H1 (cell line): ENCODE data around the gene SLC25A53. TPM values are rescaled to one million over a fixed set of nuclear protein-coding genes. Genes with fewer than 3 reads are reported as not detected.
"Not testable (repeated sequence)": the region's sequence is repeated elsewhere in the genome, so short reads cannot be mapped to it uniquely, and the experiment has no call there.

Experiments used
- CTCF ChIA-PET: fragments of 300-600 bp; sonication (Branson Sonifier 250); formaldehyde crosslinking; loops from one replicate; lab custom pipeline; 2021; ENCODE audit not compliant: partially characterized antibody; lab: Charles Lee
- POLR2A ChIA-PET: fragments of 300-600 bp; sonication (Branson Sonifier 250); formaldehyde crosslinking; loops from one replicate; lab custom pipeline; 2021; ENCODE audit warnings: inconsistent platforms; ENCODE audit not compliant: partially characterized antibody; lab: Charles Lee
- DNase-seq, 2 experiments: peaks; one replicate each; pipeline versions ENCODE4 v3.0.0 to v3.0.0-alpha.2; 2010 to 2022; ENCODE audit warnings: low spot score in 2 of 2, low read depth in 1 of 2, mixed read lengths in 1 of 2
- FAIRE-seq: peaks from 2 replicates; lab custom pipeline; 2011; peaks lifted over from hg19 to GRCh38; lab: Jason Lieb, UNC
- H2AFZ ChIP-seq: 2 replicates; pipeline ENCODE4 v1.8.1; 2012; ENCODE audit warnings: low read length, inconsistent platforms
- H2AK5ac ChIP-seq: 2 replicates; pipeline ENCODE4 v1.6.1; 2013; ENCODE audit warnings: low read depth, low read length
- H2BK120ac ChIP-seq: replicated peaks from 2 replicates; pipeline ENCODE3; 2013; ENCODE audit warnings: low read depth, low read length, inconsistent platforms
- H2BK12ac ChIP-seq: 2 replicates; pipeline ENCODE4 v1.6.1; 2013; ENCODE audit warnings: low read depth, low read length
- H2BK15ac ChIP-seq: 2 replicates; pipeline ENCODE4 v1.6.1; 2013; ENCODE audit warnings: low read length
- H2BK20ac ChIP-seq: 2 replicates; pipeline ENCODE4 v1.6.1; 2013; ENCODE audit warnings: low read length
- H2BK5ac ChIP-seq: 2 replicates; pipeline ENCODE4 v1.6.1; 2013; ENCODE audit warnings: low read depth, low read length
- H3K14ac ChIP-seq: 2 replicates; pipeline ENCODE4 v1.6.1; 2013; ENCODE audit warnings: inconsistent platforms; ENCODE audit not compliant: insufficient read length
- H3K18ac ChIP-seq: 2 replicates; pipeline ENCODE4 v1.6.1; 2013; ENCODE audit warnings: low read length; ENCODE audit errors: extremely low read depth
- H3K23ac ChIP-seq: 2 replicates; pipeline ENCODE4 v1.6.1; 2013; ENCODE audit warnings: inconsistent platforms; ENCODE audit not compliant: insufficient read length
- H3K23me2 ChIP-seq: 2 replicates; pipeline ENCODE4 v1.6.1; 2013; ENCODE audit warnings: low read depth, low read length
- H3K27ac ChIP-seq: 2 replicates; pipeline ENCODE4 v1.6.1; 2011; ENCODE audit warnings: low read depth, low read length, inconsistent platforms
- H3K27me3 ChIP-seq, 4 experiments: replicated peaks in 1 of 4; 1 replicate in 1 of 4; 2 replicates in 3 of 4; pipeline versions ENCODE4 v1.6.1 to v1.8.1; 2011 to 2013; ENCODE audit warnings: low read length in 3 of 4, mild to moderate bottlenecking in 3 of 4, inconsistent platforms in 2 of 4, mixed read lengths in 2 of 4, moderate library complexity in 1 of 4; ENCODE audit not compliant: control insufficient read depth in 3 of 4, insufficient read depth in 3 of 4; ENCODE audit errors: extremely low read depth in 1 of 4
- H3K36me3 ChIP-seq, 4 experiments: 2 replicates each; pipeline versions ENCODE4 v1.6.1 to v1.8.1; 2011 to 2013; ENCODE audit warnings: mild to moderate bottlenecking in 4 of 4, low read length in 3 of 4, moderate library complexity in 2 of 4, control low read depth in 1 of 4, inconsistent platforms in 1 of 4; ENCODE audit not compliant: insufficient read depth in 4 of 4, control insufficient read depth in 2 of 4
- H3K4ac ChIP-seq: replicated peaks from 2 replicates; pipeline ENCODE3; 2013; ENCODE audit warnings: low read length, low read depth, mixed read lengths, inconsistent platforms; ENCODE audit not compliant: insufficient read length
- H3K4me1 ChIP-seq, 4 experiments: replicated peaks in 1 of 4; 1 replicate in 1 of 4; 2 replicates in 3 of 4; pipeline versions ENCODE4 v1.6.1 to v1.8.1; 2011 to 2013; ENCODE audit warnings: low read length in 3 of 4, inconsistent platforms in 2 of 4, mixed read lengths in 1 of 4; ENCODE audit not compliant: insufficient read depth in 4 of 4, control insufficient read depth in 3 of 4
- H3K4me2 ChIP-seq, 2 experiments: 2 replicates each; pipeline versions ENCODE4 v1.6.1 to v1.8.1; 2011 to 2013; ENCODE audit warnings: low read depth in 2 of 2, low read length in 2 of 2, control low read depth in 1 of 2, inconsistent platforms in 1 of 2, mild to moderate bottlenecking in 1 of 2; ENCODE audit not compliant: insufficient read depth in 1 of 2
- H3K4me3 ChIP-seq, 4 experiments: fragments of 200-600, 300-600 bp in 1 of 4; sonication (generic), shearing (Covaris generic), sonication (Bioruptor Twin) in 1 of 4; 2 replicates each; pipeline versions ENCODE4 v1.5.1 to v1.8.1; 2011 to 2016; ENCODE audit warnings: low read length in 4 of 4, low read depth in 3 of 4, control low read depth in 2 of 4, inconsistent platforms in 2 of 4, mild to moderate bottlenecking in 2 of 4, mixed read lengths in 1 of 4, moderate library complexity in 1 of 4; ENCODE audit not compliant: insufficient read depth in 2 of 4; ENCODE audit errors: extremely low read depth in 1 of 4
- H3K56ac ChIP-seq: replicated peaks from 2 replicates; pipeline ENCODE3; 2013; ENCODE audit warnings: low read depth, mild to moderate bottlenecking, mixed read lengths, low read length, inconsistent platforms; ENCODE audit not compliant: insufficient read length
- H3K79me1 ChIP-seq: 2 replicates; pipeline ENCODE4 v1.6.1; 2013; ENCODE audit warnings: low read depth, low read length, control low read depth
- H3K79me2 ChIP-seq, 2 experiments: 2 replicates each; pipeline versions ENCODE4 v1.6.1 to v1.8.1; 2012 to 2013; ENCODE audit warnings: low read length in 2 of 2, mild to moderate bottlenecking in 2 of 2, inconsistent platforms in 1 of 2; ENCODE audit not compliant: insufficient read depth in 2 of 2, control insufficient read depth in 1 of 2
- H3K9ac ChIP-seq, 4 experiments: replicated peaks in 1 of 4; 1 replicate in 1 of 4; 2 replicates in 3 of 4; pipeline versions ENCODE4 v1.6.1 to v1.8.1; 2011 to 2013; ENCODE audit warnings: low read depth in 3 of 4, low read length in 3 of 4, control low read depth in 2 of 4, mild to moderate bottlenecking in 2 of 4, moderate library complexity in 2 of 4, inconsistent platforms in 1 of 4; ENCODE audit errors: extremely low read depth in 1 of 4
- H3K9me3 ChIP-seq, 2 experiments: 2 replicates each; pipeline versions ENCODE4 v1.6.1 to v1.8.1; 2012 to 2013; ENCODE audit warnings: mild to moderate bottlenecking in 2 of 2, moderate library complexity in 2 of 2, control low read depth in 1 of 2, inconsistent platforms in 1 of 2, low read depth in 1 of 2, low read length in 1 of 2, mixed read lengths in 1 of 2; ENCODE audit not compliant: insufficient read depth in 2 of 2
- H4K20me1 ChIP-seq, 2 experiments: replicated peaks in 1 of 2; 2 replicates each; pipeline versions ENCODE3 to v1.8.1; 2011 to 2013; ENCODE audit warnings: inconsistent platforms in 2 of 2, low read length in 2 of 2, mild to moderate bottlenecking in 1 of 2; ENCODE audit not compliant: insufficient read depth in 2 of 2, control insufficient read depth in 1 of 2
- H4K5ac ChIP-seq: 2 replicates; pipeline ENCODE4 v1.6.1; 2013; ENCODE audit warnings: low read length, low read depth, mixed read lengths, inconsistent platforms; ENCODE audit not compliant: insufficient read length
- H4K8ac ChIP-seq: 2 replicates; pipeline ENCODE4 v1.8.0; 2013; ENCODE audit warnings: mild to moderate bottlenecking, moderate library complexity, low read length, inconsistent platforms; ENCODE audit not compliant: insufficient read depth; ENCODE audit errors: extremely low read depth
- H4K91ac ChIP-seq: replicated peaks from 2 replicates; pipeline ENCODE3; 2013; ENCODE audit warnings: low read length, mixed read lengths, inconsistent platforms; ENCODE audit not compliant: insufficient read length
- CBX8 ChIP-seq: fragments of 300-800, 300-1000 bp; sonication (generic); IDR thresholded peaks from 2 replicates; pipeline ENCODE4 v1.7.1; 2016; ENCODE audit warnings: low read depth, low read length, borderline replicate concordance
- POLR2AphosphoS5 ChIP-seq: IDR thresholded peaks from 2 replicates; pipeline ENCODE4 v1.6.1; 2011; ENCODE audit warnings: low read depth, low read length
- WGBS, 2 experiments: shearing (Covaris generic) in 1 of 2; methylation state at CpG; one replicate each; pipeline versions ENCODE4 v1.1.6 to v1.1.7; 2013 to 2015; ENCODE audit warnings: low lambda C conversion rate in 2 of 2, mixed read lengths in 2 of 2, inconsistent platforms in 1 of 2, low coverage in 1 of 2, missing lambda C conversion rate in 1 of 2; ENCODE audit not compliant: insufficient replicate concordance in 2 of 2, insufficient coverage in 1 of 2, insufficient read length in 1 of 2; ENCODE audit errors: extremely low coverage in 1 of 2, missing lambda C conversion rate in 1 of 2; 5-methylcytosine and 5-hydroxymethylcytosine counted together
- polyA plus RNA-seq, 7 experiments: library from polyadenylated mRNA; depleted of rRNA in 3 of 7; stranded (reverse) in 5 of 7; unstranded in 2 of 7; fragments of >200 nt in 5 of 7; fragments of 200-250 nt in 2 of 7; gene quantifications; 1 replicate in 5 of 7; 2 replicates in 1 of 7; 4 replicates in 1 of 7; pipeline versions ENCODE4 v1.2.1 to v1.2.3, GENCODE V29; 2011 to 2013; ENCODE audit warnings: missing spikeins in 2 of 7, mixed read lengths in 2 of 7
- total RNA-seq: library from RNA; stranded (reverse); fragmentation: NEBNext Ultra II Directional; extraction: Animal tissue kit (Norgen Biotek cat#: 25700); gene quantifications from 2 replicates; pipeline ENCODE4 v1.2.1, GENCODE V29; 2021

SLC25A53 gene
- total and polyA plus RNA-seq, 2 of the 8 experiments (the other 6 are each of a cell fraction or from before 2014, with no cell fraction given): 2.4 to 4.2 TPM

DNA sequence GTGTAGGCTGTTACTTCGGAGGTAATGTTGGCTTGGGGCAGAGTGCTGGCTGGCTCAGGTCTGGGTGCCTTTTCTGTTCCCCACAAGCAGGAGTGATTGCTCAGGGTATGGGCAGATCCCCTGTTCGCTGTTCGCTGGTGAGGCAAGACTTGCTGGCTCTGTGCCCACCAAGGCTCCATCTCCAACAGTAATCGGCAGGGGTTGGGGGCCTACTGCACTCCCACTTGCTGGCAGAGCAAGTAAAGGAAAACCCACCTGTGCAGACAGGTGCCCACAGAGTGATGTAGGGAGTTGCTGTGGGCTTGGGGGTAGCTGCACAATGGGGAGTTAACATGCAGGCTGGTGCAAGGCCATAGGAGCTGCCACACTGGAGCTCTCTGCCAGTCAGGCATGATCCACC is 72.7 kb downstream of the SLC25A53 start:
- H3K27ac ChIP-seq: no peak overlapping the region
- no peak overlapping the region for H3K14ac ChIP-seq
- no peak overlapping the region for H2AFZ ChIP-seq
- TF ChIP-seq CBX8: no peak
- TF ChIP-seq POLR2AphosphoS5: no peak
- no peak overlapping the region for H3K23ac ChIP-seq
- FAIRE-seq (no peak), DNase-seq (no peak)
- POLR2A ChIA-PET: no interaction called here
- H3K36me3 ChIP-seq: no peaks in the 10 kb centered on the region
- no peak overlapping the region for H4K5ac ChIP-seq
- H3K4me2 ChIP-seq: no peak overlapping the region
- H3K27me3 ChIP-seq: no peaks in the 10 kb centered on the region
- no peaks in the 10 kb centered on the region for H4K20me1 ChIP-seq
- H3K79me2 ChIP-seq: no peaks in the 10 kb centered on the region
- H4K91ac ChIP-seq: no peak overlapping the region
- H2BK5ac ChIP-seq: no peak overlapping the region
- H3K4me1 ChIP-seq: no peaks in the 10 kb centered on the region
- H3K23me2 ChIP-seq: no peaks in the 10 kb centered on the region
- no peak overlapping the region for H2BK15ac ChIP-seq
- H3K9me3 ChIP-seq: no peaks in the 10 kb centered on the region
- no peak overlapping the region for H4K8ac ChIP-seq
- H2BK20ac ChIP-seq: no peak overlapping the region
- H2BK12ac ChIP-seq: no peak overlapping the region
- CTCF ChIA-PET: no interaction called here
- H3K56ac ChIP-seq: no peak overlapping the region
- no peak overlapping the region for H2BK120ac ChIP-seq
- WGBS, 2 experiments: 86% methylated on average over 1 of the region's 4 CpGs; no CpG with 5 or more reads in 1 of the 2 experiments
- H3K79me1 ChIP-seq: no peaks in the 10 kb centered on the region
- H2AK5ac ChIP-seq: no peak overlapping the region
- no peak overlapping the region for H3K4ac ChIP-seq
- no peak overlapping the region for H3K4me3 ChIP-seq
- no peak overlapping the region for H3K18ac ChIP-seq
- no peak overlapping the region for H3K9ac ChIP-seq

DNA sequence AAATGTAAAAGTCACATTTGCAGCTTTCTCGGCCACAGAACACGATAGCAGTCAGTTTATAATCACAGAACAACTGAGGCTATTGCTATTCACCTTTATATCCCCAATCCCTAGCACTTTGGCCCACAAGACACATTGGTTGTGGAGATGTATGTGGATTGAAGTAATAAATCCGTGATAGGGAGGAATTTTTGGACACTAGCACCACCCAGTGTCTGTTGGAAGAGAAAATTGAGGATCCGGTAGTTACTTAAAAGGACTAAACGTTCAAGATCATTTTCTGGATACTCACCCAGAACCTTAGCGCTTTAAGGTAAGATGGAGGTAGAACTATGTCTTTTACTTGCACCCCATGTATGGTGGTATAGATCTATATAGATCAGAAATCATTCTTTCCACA is 79.0 kb downstream of the SLC25A53 start:
- H4K5ac ChIP-seq, H3K14ac ChIP-seq, H3K9ac ChIP-seq, H2AK5ac ChIP-seq, H4K91ac ChIP-seq, H3K4me3 ChIP-seq, H3K9me3 ChIP-seq, CTCF ChIA-PET, H3K18ac ChIP-seq, H4K20me1 ChIP-seq, H3K23me2 ChIP-seq, DNase-seq, H3K27me3 ChIP-seq, H2BK15ac ChIP-seq, H3K36me3 ChIP-seq, H3K56ac ChIP-seq, H3K4me1 ChIP-seq, H2BK5ac ChIP-seq, H2BK20ac ChIP-seq, H3K79me2 ChIP-seq, H2BK12ac ChIP-seq, POLR2A ChIA-PET, H3K4me2 ChIP-seq, H2AFZ ChIP-seq, H3K23ac ChIP-seq, H3K79me1 ChIP-seq, FAIRE-seq, H3K4ac ChIP-seq, H2BK120ac ChIP-seq, H3K27ac ChIP-seq, H4K8ac ChIP-seq: not testable (repeated sequence)
- no CpG with 5 or more reads among the region's 6 CpGs for WGBS, 2 experiments
